Measurements from ENCODE around the gene SLC26A4.

Gene SLC26A4

DNA sequence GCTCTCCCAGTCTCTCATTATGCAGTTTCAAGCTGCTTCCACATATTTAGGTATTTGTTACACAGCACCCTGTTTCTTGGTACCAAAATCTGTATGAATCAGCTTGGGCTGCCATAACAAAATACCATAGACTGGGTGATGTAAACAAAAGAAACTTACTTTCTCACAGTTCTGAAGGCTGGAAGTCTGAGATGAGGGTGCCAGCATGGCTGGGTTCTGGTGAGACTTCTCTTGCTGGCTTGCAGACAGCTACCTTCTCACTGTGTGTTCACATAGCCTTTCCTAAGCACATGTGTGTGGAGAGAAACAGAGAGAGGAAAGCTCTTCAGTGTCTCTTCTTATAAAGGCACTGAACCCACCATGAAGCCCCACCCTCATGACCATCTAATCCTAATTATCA, 67.6 kb downstream of the SLC26A4 start:
- Histone ChIP-seq H3F3A (ENCODE audit: control insufficient read depth, insufficient read depth) (no peaks in the 10 kb centered on the region), H3K9me3 (ENCODE audit: control insufficient read depth, insufficient read depth, low read length) (0 out of 2 replicates have a peak, but pooled peaks cover 2% of the 10 kb centered on the region), H3K9me2 (replicated peaks; ENCODE audit: control insufficient read depth, low read length) (no peaks in the 10 kb centered on the region), H3K4me3 (ENCODE audit: low read length) (no peak overlapping the region), H3K4me1 (ENCODE audit: control insufficient read depth, low read length) (no peaks in the 10 kb centered on the region), H3K36me3 (ENCODE audit: control insufficient read depth, low read length) (no peaks in the 10 kb centered on the region), H3K27ac (ENCODE audit: low read depth, low read length) (no peak overlapping the region), H4K20me1 (ENCODE audit: control insufficient read depth, insufficient read depth, low read depth, low read length) (no peaks in the 10 kb centered on the region), H3K27me3 (ENCODE audit: control insufficient read depth, low read length) (peaks cover 23% of the 10 kb centered on the region), H3K79me2 (ENCODE audit: control insufficient read depth, low read length) (no peaks in the 10 kb centered on the region), H3K4me2 (ENCODE audit: low read length) (no peak overlapping the region)
- TF ChIP-seq EZH2phosphoT487 (IDR thresholded peaks at IDR 0.05; ENCODE audit: borderline replicate concordance, low read length): no peak
- TF ChIP-seq, protein P1, sequence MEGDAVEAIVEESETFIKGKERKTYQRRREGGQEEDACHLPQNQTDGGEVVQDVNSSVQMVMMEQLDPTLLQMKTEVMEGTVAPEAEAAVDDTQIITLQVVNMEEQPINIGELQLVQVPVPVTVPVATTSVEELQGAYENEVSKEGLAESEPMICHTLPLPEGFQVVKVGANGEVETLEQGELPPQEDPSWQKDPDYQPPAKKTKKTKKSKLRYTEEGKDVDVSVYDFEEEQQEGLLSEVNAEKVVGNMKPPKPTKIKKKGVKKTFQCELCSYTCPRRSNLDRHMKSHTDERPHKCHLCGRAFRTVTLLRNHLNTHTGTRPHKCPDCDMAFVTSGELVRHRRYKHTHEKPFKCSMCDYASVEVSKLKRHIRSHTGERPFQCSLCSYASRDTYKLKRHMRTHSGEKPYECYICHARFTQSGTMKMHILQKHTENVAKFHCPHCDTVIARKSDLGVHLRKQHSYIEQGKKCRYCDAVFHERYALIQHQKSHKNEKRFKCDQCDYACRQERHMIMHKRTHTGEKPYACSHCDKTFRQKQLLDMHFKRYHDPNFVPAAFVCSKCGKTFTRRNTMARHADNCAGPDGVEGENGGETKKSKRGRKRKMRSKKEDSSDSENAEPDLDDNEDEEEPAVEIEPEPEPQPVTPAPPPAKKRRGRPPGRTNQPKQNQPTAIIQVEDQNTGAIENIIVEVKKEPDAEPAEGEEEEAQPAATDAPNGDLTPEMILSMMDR (IDR thresholded peaks at IDR 0.05; ENCODE audit: low read depth, low read length, poor library complexity, severe bottlenecking): no peak

DNA sequence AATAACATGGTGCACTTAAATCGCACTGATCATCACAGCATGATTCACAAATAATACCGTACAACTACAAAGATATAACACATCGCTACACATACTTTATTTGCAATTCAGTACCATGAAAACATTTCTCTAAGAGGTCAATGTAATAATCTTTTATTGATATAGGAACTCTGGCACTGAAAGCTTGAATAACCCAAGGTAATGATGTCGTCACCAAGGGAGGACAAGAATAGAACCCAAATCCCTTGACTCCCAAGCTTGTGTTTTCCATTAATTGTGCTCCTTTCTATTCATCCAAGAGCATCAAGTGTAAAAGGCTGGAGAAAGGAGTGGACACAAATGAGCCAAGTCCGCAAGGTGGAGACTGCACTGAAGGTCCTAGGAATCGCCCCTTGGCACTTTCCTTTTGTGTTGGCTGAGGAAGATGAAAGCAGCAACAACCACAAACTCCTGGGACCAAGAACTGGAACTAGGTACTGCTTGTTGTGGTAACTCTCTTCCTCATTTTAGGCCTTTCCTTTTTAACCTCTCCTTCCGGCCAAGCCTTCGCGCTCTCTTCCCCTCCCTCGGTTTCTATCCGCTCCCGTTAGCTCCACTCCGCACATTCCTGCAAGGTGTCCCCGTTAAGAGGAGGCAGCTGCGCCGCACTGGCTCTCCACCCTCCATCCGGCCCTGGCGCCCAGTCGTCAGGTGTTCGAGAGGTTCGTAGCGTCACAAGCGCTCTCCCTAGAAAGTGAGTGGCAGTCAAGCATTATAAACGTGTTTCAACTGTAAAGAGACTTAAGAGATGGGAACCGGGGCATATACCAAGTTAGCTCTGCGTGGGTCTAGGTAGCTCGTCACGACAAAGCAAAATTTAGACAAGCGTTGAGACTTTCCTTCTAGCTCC, 82.3 kb downstream of the SLC26A4 start:
- peaks cover 44% of the 10 kb centered on the region for H3K4me1 ChIP-seq (ENCODE audit: control insufficient read depth, low read length)
- peak overlapping the region; percentile 95 for H3K27ac ChIP-seq (ENCODE audit: low read depth, low read length)
- peaks cover 24% of the 10 kb centered on the region for H4K20me1 ChIP-seq (ENCODE audit: control insufficient read depth, insufficient read depth, low read depth, low read length)
- H3F3A ChIP-seq (ENCODE audit: control insufficient read depth, insufficient read depth): peaks cover 11% of the 10 kb centered on the region
- H3K4me3 ChIP-seq (ENCODE audit: low read length): peak overlapping the region; percentile 88
- no peaks in the 10 kb centered on the region for H3K9me3 ChIP-seq (ENCODE audit: control insufficient read depth, insufficient read depth, low read length)
- TF ChIP-seq, protein P1 (IDR thresholded peaks at IDR 0.05; ENCODE audit: low read depth, low read length, poor library complexity, severe bottlenecking): no peak
- TF ChIP-seq EZH2phosphoT487 (IDR thresholded peaks at IDR 0.05; ENCODE audit: borderline replicate concordance, low read length): no peak
- H3K79me2 ChIP-seq (ENCODE audit: control insufficient read depth, low read length): peaks cover 41% of the 10 kb centered on the region
- peaks cover 36% of the 10 kb centered on the region for H3K36me3 ChIP-seq (ENCODE audit: control insufficient read depth, low read length)
- no peaks in the 10 kb centered on the region for H3K27me3 ChIP-seq (ENCODE audit: control insufficient read depth, low read length)
- no peaks in the 10 kb centered on the region for H3K9me2 ChIP-seq (replicated peaks; ENCODE audit: control insufficient read depth, low read length)
- H3K4me2 ChIP-seq (ENCODE audit: low read length): peak overlapping the region; percentile 96

DNA sequence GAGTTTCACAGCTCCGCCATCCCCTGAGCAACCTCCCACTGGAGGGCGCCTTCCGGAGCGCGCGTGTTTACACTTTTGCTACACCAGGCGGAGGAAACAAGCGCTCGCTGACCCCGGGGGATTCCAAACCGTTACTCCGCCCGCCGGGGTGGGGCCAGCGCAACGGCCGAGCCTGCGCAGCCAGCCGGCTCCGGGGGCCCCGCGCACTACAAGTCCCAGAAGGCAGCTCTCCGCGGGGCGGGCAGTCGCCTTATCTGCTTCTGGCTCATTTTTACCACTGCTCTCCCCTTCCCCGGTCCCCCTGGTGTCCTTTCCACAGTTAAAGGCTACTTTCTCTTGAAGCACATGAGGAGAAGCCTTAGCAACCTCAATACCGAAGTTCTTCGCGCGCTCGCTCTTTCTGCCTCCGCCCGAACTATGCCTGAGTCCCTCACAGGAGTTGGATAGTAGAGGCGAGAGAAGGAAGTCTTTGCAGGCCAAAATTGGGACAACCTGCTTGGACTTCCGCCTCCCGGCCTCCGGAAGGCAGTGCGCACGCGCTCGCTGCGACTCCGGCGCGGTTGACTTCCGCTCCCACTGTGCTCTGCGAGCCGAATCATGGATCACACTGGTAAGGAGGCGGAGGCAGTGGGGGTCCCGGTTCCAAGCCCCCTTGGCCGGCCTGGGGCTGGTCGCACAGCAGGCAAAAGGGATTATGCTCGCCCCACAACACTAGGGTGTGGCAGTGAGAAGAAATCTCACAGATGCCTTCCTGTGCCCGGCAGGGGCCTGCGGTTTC, 83.1 kb downstream of the SLC26A4 start, which contains the start of gene CBLL1:
Gene CBLL1 (plus strand): TSS at position 576 of the 778 bp plus-strand sequence. CDS start 22 bp downstream, at position 598.
- Histone ChIP-seq H3K4me2 (ENCODE audit: low read length) (peak within 1 kb of the TSS; percentile 96), H3K9me2 (replicated peaks; ENCODE audit: control insufficient read depth, low read length) (no peaks in the 10 kb centered on the region), H3K79me2 (ENCODE audit: control insufficient read depth, low read length) (peaks cover 49% of the 10 kb centered on the region), H4K20me1 (ENCODE audit: control insufficient read depth, insufficient read depth, low read depth, low read length) (peaks cover 24% of the 10 kb centered on the region), H3K4me3 (ENCODE audit: low read length) (peak within 1 kb of the TSS; percentile 88), H3K27ac (ENCODE audit: low read depth, low read length) (peak within 1 kb of the TSS; percentile 95), H3K36me3 (ENCODE audit: control insufficient read depth, low read length) (peaks cover 44% of the 10 kb centered on the region), H3K27me3 (ENCODE audit: control insufficient read depth, low read length) (no peaks in the 10 kb centered on the region), H3F3A (ENCODE audit: control insufficient read depth, insufficient read depth) (peaks cover 11% of the 10 kb centered on the region), H3K4me1 (ENCODE audit: control insufficient read depth, low read length) (peaks cover 44% of the 10 kb centered on the region), H3K9me3 (ENCODE audit: control insufficient read depth, insufficient read depth, low read length) (no peaks in the 10 kb centered on the region)
- TF ChIP-seq, protein P1 (IDR thresholded peaks at IDR 0.05; ENCODE audit: low read depth, low read length, poor library complexity, severe bottlenecking): peak; percentile 98
- TF ChIP-seq EZH2phosphoT487 (IDR thresholded peaks at IDR 0.05; ENCODE audit: borderline replicate concordance, low read length): no peak
